ENCODE results near the gene CCM2L. TPM values are rescaled to one million over a fixed set of nuclear protein-coding genes. Genes with fewer than 3 reads are reported as not detected.

Gene CCM2L
- total RNA-seq, 4 donors from 2014 or later: 0.65 to 4.4 (median 2.5) TPM

DNA sequence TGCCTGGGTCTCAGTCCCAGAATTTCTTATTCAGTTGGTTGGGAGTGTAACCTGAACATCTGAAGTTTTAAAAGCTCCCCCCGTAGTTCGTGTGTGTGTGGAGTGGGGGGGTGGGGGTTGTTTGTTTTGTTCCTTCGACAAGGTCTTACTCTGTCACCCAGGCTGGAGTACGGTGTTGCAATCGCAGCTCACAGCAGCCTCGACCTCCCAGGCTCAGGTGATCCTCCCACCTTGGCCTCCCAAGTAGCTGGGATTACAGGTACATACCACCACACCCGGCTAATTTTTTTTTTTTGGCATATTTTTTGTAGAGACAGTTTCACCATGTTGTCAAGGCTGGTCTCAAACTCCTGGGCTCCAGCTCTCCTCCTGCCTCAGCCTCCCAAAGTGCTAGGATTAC is 3.1 kb downstream of the CCM2L start:
- intact Hi-C loops (cut with DNase I; ENCODE audit: low total_unique reads): no loop called here
- TF ChIP-seq, protein P1, sequence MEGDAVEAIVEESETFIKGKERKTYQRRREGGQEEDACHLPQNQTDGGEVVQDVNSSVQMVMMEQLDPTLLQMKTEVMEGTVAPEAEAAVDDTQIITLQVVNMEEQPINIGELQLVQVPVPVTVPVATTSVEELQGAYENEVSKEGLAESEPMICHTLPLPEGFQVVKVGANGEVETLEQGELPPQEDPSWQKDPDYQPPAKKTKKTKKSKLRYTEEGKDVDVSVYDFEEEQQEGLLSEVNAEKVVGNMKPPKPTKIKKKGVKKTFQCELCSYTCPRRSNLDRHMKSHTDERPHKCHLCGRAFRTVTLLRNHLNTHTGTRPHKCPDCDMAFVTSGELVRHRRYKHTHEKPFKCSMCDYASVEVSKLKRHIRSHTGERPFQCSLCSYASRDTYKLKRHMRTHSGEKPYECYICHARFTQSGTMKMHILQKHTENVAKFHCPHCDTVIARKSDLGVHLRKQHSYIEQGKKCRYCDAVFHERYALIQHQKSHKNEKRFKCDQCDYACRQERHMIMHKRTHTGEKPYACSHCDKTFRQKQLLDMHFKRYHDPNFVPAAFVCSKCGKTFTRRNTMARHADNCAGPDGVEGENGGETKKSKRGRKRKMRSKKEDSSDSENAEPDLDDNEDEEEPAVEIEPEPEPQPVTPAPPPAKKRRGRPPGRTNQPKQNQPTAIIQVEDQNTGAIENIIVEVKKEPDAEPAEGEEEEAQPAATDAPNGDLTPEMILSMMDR (IDR thresholded peaks at IDR 0.05): no peak
- TF ChIP-seq POLR2A (IDR thresholded peaks at IDR 0.05): no peak
- 77 to 86% methylated on average over 7 of the region's 7 CpGs for WGBS, 2 donors
- no peak for DNase-seq (ENCODE audit: low spot score in 2 of 2)
- no peak overlapping the region for H3K4me3 ChIP-seq (ENCODE audit: low read depth, poor library complexity, severe bottlenecking)

DNA sequence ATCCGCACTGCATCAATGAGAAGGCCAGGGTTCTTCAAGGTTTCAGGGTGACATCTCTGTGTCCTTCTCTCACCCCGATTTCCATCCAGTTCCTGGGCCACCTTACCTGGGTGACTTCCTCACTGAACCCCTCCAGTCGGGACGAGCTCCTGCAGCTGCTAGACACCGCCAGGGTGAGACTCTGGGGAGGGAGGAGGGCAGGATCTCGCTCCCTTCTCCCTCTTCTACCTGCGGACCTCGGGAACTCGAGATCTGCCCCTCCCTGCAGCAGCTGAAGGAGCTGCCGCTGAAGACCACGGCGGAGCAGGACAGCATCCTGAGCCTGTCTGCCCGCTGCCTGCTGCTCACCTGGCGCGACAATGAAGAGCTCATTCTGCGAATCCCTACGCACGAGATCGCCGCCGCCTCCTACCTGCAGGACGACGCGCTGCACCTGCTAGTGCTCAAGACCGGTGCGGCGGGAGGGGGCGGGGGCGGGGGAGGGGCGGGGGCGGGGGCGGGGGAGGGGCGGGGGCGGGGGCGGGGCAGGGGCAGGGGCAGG is 7.5 kb downstream of the CCM2L start:
- intact Hi-C loops (cut with DNase I; ENCODE audit: low total_unique reads): no loop called here
- no peak overlapping the region for H3K4me3 ChIP-seq (ENCODE audit: low read depth, poor library complexity, severe bottlenecking)
- DNase-seq (ENCODE audit: low spot score in 2 of 2): no peak
- no peak for TF ChIP-seq POLR2A (IDR thresholded peaks at IDR 0.05)
- TF ChIP-seq, protein P1 (IDR thresholded peaks at IDR 0.05): no peak
- 8 to 16% methylated on average over 20 to 21 of the region's 35 CpGs for WGBS, 2 donors

DNA sequence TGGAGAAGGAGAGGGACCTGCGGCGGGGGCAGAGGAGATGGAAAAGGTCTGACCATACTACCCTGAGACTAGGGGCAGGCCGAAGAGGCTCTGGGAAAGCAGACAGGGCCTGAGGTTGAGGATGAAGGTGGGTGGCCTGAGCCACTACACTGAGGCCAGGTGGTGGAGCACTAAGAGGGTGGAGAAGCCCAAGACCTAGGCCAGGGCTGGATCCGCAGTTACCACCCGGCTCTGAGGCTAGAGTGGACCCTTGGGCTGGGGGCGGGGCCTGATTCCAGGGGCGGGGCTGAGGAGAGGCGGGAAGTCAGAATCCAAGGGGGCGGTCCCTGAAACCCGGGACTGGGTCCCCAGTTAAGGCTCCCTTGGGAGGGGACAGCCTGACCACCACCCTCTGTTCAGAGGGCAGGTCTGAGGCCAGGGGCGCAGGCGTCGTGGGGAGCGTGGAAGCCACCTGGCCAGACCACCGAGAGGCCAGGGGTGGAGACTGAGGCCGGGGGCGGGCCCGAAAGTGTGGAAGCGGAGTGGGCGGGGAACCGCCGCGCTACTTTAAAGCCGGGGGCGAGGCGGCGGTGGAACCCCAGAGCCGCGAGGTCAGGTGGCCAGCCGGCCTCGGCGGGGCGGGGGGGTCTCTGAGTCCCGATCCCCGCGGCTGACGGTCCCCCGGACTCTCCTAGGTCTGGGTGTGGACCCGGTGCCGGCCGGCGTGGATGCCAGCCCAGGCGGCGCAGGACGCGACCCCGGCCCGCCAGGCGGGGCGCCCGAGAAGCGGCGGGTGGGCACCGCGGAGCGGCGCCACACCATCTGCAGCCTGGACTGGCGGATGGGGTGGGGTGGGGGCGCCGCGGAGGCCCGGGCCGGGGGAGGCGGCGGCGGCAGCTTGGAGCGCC is 8.3 kb downstream of the CCM2L start:
- WGBS, 2 donors: 2% methylated on average over 44 to 65 of the region's 67 CpGs
- peak overlapping the region; percentile 16 for H3K4me3 ChIP-seq (ENCODE audit: low read depth, poor library complexity, severe bottlenecking)
- TF ChIP-seq, protein P1 (IDR thresholded peaks at IDR 0.05): no peak
- TF ChIP-seq POLR2A (IDR thresholded peaks at IDR 0.05): no peak
- peak in 1 of 2 donors; percentile 28 for DNase-seq (ENCODE audit: low spot score in 2 of 2)
- intact Hi-C loops (cut with DNase I; ENCODE audit: low total_unique reads): no loop called here

DNA sequence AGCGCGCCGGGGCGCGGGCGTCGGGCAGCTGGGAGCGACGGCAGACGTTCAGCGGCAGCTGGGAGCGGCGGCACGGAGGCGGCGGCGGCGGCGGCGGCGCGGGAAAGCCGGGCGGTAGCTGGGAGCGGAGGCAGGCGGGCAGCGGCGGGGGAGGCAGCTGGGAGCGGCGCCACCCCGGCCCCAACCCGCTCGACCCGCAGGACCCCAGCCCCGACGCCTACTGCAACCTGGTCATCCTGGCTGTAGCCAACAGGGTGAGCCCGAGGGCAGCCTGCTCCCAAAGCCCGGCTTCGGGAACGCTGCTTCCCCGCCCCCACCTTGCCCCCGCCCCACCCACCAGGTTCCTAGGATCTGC is 8.9 kb downstream of the CCM2L start:
- no peak for DNase-seq (ENCODE audit: low spot score in 2 of 2)
- intact Hi-C loops (cut with DNase I; ENCODE audit: low total_unique reads): no loop called here
- TF ChIP-seq, protein P1 (IDR thresholded peaks at IDR 0.05): no peak
- TF ChIP-seq POLR2A (IDR thresholded peaks at IDR 0.05): no peak
- WGBS, 2 donors: 0% methylated on average over 5 to 27 of the region's 42 CpGs
- H3K4me3 ChIP-seq (ENCODE audit: low read depth, poor library complexity, severe bottlenecking): no peak overlapping the region

DNA sequence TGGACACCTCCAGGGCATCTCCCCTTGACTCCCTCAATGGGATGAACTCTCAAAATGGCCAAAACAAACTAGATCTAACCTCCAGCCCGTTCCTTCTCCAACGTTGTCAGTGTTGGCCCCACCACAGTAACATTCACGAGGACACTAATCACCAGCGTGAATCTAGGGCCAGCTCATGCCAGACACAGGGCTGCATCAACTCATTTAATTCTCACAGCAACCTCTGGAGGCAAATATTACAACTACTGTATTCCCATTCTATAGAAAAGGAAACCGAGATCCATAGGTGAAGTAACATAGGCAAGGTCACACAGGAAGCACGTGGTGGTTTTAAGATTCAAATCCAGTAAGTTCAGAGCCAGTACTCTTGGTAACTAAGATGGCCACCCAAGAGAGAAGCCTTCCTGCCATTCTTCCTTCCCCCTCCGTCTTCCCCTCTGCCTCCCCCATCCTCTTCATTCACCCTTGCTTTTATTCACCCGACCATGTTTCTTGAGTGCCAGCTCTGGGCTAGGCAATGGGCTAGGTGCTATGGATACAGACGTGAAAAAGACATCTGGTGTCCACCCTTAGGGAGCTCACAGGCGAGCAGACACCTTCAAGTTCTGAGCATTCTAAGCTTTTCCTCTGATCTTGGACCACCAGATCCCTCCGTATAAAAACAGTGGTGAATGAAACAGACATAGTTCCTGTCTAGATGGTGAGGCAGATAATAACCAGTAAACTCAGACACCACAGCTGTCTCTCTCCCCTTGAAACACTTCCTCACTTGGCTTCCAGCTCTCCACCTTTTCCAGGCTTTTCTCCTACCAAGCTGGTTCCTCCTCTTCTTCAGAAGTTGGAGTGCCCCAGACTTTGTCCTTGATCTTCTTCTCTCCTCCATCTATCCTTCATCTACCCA is 9.6 kb downstream of the CCM2L start:
- WGBS, 2 donors: 30 to 33% methylated on average over 11 of the region's 11 CpGs
- no peak for TF ChIP-seq POLR2A (IDR thresholded peaks at IDR 0.05)
- TF ChIP-seq, protein P1 (IDR thresholded peaks at IDR 0.05): no peak
- H3K4me3 ChIP-seq (ENCODE audit: low read depth, poor library complexity, severe bottlenecking): no peak overlapping the region
- no peak for DNase-seq (ENCODE audit: low spot score in 2 of 2)
- intact Hi-C loops (cut with DNase I; ENCODE audit: low total_unique reads): no loop called here

All from lower leg skin (tissue), 4 donors.